GM21825 (cell line): Measurements from ENCODE around the gene STOX1.
A peak's percentile ranks its signal among the peaks of the same experiment; 100 is the strongest.
"Not testable (repeated sequence)": the region's sequence is repeated elsewhere in the genome, so short reads cannot be mapped to it uniquely, and the experiment has no call there.

Experiments
- ATAC-seq: cut with Tn5 transposase; IDR thresholded peaks from one replicate; pipeline ENCODE4 v1.9.1; 2021; ENCODE audit warnings: mild to moderate bottlenecking, moderate library complexity; ENCODE audit not compliant: unreplicated experiment

STOX1 gene

GRCh38 chr10:68878496-68878895 lies 51.2 kb downstream of the STOX1 start:
- ATAC-seq: no peak

- no peak for ATAC-seq
Measured at GRCh38 chr10:68879628-68880027, 52.3 kb downstream of the STOX1 start.

GRCh38 chr10:68880181-68880580 lies 52.9 kb downstream of the STOX1 start:
- no peak for ATAC-seq

GRCh38 chr10:68895041-68895440 lies 67.7 kb downstream of the STOX1 start:
- ATAC-seq: no peak

- no peak for ATAC-seq
Measured at GRCh38 chr10:68897336-68897741, 70.0 kb downstream of the STOX1 start.

- no peak for ATAC-seq
Measured at GRCh38 chr10:68899186-68899745, 71.9 kb downstream of the STOX1 start.

GRCh38 chr10:68900427-68901104 lies 73.2 kb downstream of the STOX1 start:
- ATAC-seq: peak; percentile 35

- ATAC-seq: peak; percentile 97
Measured at GRCh38 chr10:68901105-68901927, 74.0 kb downstream of the STOX1 start, which contains the start of gene DDX50. Gene DDX50 (plus strand): TSS chr10:68901315. CDS start chr10:68901385, 70 bp downstream.

- no peak for ATAC-seq
Measured at GRCh38 chr10:68902382-68902781, 75.1 kb downstream of the STOX1 start.

GRCh38 chr10:68924593-68924992 lies 97.3 kb downstream of the STOX1 start:
- ATAC-seq: no peak

GRCh38 chr10:68925489-68925888 lies 98.2 kb downstream of the STOX1 start:
- no peak for ATAC-seq

GRCh38 chr10:68929157-68929556 lies 101.8 kb downstream of the STOX1 start:
- ATAC-seq: not testable (repeated sequence)

- ATAC-seq: not testable (repeated sequence)
Measured at GRCh38 chr10:68929888-68930287, 102.6 kb downstream of the STOX1 start.

- not testable (repeated sequence) for ATAC-seq
Measured at GRCh38 chr10:68932860-68933259, 105.5 kb downstream of the STOX1 start.

GRCh38 chr10:68934994-68935393 lies 107.7 kb downstream of the STOX1 start:
- no peak for ATAC-seq

GRCh38 chr10:68938117-68938516 lies 110.8 kb downstream of the STOX1 start:
- ATAC-seq: no peak

- ATAC-seq: no peak
Measured at GRCh38 chr10:68938884-68939283, 111.6 kb downstream of the STOX1 start.

- ATAC-seq: not testable (repeated sequence)
Measured at GRCh38 chr10:68940917-68941316, 113.6 kb downstream of the STOX1 start.
